K562 (cell line): Measurements from ENCODE around the gene GPRC5B.

Experiments
- MNT ChIP-seq, 2 experiments: fragments of 450-650 bp; conservative IDR thresholded peaks; 2 replicates each; pipeline ENCODE4 v1.6.1; 2017; ENCODE audit warnings: mild to moderate bottlenecking in 2 of 2, moderate library complexity in 2 of 2
- POLR2A ChIP-seq: fragments of 450-650 bp; conservative IDR thresholded peaks from 2 replicates; pipeline ENCODE4 v1.6.1; 2016
- POLR2AphosphoS5 ChIP-seq: IDR thresholded peaks from 2 replicates; pipeline ENCODE4 v1.6.1; 2011; ENCODE audit warnings: mild to moderate bottlenecking, low read depth, low read length, moderate library complexity; ENCODE audit not compliant: control insufficient read depth, insufficient read depth
- RAD21 ChIP-seq, 2 experiments: fragments of 250-450 bp in 1 of 2; fragments of 450-650 bp in 1 of 2; sonication (Bioruptor Pico) in 1 of 2; formaldehyde crosslinking in 1 of 2; IDR thresholded peaks in 1 of 2; conservative IDR thresholded peaks in 1 of 2; 2 replicates each; pipeline versions ENCODE4 v1.4.0 to v1.8.0; 2020 to 2022; ENCODE audit warnings: mild to moderate bottlenecking in 2 of 2, moderate library complexity in 1 of 2
- SMC3 ChIP-seq: conservative IDR thresholded peaks from 2 replicates; pipeline ENCODE4 v1.6.1; 2011; ENCODE audit warnings: low read depth, low read length, improper control_type of control experiment; ENCODE audit not compliant: insufficient read depth
- TAF1 ChIP-seq: IDR thresholded peaks from 2 replicates; pipeline ENCODE4 v1.6.1; 2011; ENCODE audit warnings: mild to moderate bottlenecking, low read length, moderate library complexity; ENCODE audit not compliant: insufficient read depth, control insufficient read depth, severe bottlenecking; ENCODE audit errors: extremely low read depth
- TF ChIP-seq, protein P1 (sequence below), 3 experiments: IDR thresholded peaks in 2 of 3; conservative IDR thresholded peaks in 1 of 3; 2 replicates each; pipeline ENCODE4 v1.5.1; 2011 to 2012; ENCODE audit warnings: low read length in 3 of 3, mild to moderate bottlenecking in 3 of 3, control low read depth in 2 of 3, improper control_type of control experiment in 1 of 3, inconsistent platforms in 1 of 3, low read depth in 1 of 3, mixed read lengths in 1 of 3, moderate library complexity in 1 of 3; ENCODE audit not compliant: insufficient read depth in 2 of 3

- TF ChIP-seq, protein P1, sequence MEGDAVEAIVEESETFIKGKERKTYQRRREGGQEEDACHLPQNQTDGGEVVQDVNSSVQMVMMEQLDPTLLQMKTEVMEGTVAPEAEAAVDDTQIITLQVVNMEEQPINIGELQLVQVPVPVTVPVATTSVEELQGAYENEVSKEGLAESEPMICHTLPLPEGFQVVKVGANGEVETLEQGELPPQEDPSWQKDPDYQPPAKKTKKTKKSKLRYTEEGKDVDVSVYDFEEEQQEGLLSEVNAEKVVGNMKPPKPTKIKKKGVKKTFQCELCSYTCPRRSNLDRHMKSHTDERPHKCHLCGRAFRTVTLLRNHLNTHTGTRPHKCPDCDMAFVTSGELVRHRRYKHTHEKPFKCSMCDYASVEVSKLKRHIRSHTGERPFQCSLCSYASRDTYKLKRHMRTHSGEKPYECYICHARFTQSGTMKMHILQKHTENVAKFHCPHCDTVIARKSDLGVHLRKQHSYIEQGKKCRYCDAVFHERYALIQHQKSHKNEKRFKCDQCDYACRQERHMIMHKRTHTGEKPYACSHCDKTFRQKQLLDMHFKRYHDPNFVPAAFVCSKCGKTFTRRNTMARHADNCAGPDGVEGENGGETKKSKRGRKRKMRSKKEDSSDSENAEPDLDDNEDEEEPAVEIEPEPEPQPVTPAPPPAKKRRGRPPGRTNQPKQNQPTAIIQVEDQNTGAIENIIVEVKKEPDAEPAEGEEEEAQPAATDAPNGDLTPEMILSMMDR (IDR thresholded peaks at IDR 0.05 in 2 of 3, conservative IDR thresholded peaks at IDR 0.05 in 1 of 3; ENCODE audit: insufficient read depth in 2 of 3, low read depth in 1 of 3, low read length in 3 of 3): no peak
- no peak for TF ChIP-seq MNT (conservative IDR thresholded peaks at IDR 0.05)
- TF ChIP-seq RAD21 (CRISPR knock-in tag; conservative IDR thresholded peaks at IDR 0.05 in 1 of 2, IDR thresholded peaks at IDR 0.05 in 1 of 2): no peak
- TF ChIP-seq SMC3: no peak
- no peak for TF ChIP-seq POLR2A
- no peak for TF ChIP-seq TAF1
- TF ChIP-seq POLR2AphosphoS5: no peak
Observed at GRCh38 chr16:19851476-19851875, 33.2 kb downstream of the GPRC5B start.
